GM19099 (cell line): ENCODE data around the gene GPR107.

Experiments
- POLR2A ChIP-seq: IDR thresholded peaks from 3 replicates; pipeline ENCODE4 v1.6.1; 2011; ENCODE audit warnings: low read depth; ENCODE audit not compliant: insufficient read length; ENCODE audit errors: extremely low read depth

Gene GPR107

DNA sequence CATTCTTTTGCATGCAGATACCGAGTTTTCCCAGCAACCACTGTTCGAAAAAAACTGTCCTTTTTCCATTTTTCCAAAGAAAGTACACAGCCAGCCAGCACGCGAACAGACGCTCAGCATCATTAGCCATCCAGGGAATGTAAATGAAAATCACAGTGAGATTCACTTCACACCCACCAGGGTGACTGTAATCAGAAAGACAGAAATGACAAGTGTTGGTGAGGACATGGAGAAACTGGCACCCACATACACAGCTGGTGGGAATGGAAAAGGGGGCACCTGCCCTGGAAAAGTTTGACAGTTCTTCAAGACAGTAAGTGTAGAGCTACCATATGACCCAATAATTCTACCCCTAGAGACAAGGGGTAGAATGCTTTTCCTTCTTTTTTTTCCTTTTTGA lies 93.5 kb downstream of the GPR107 start:
- no peak for TF ChIP-seq POLR2A

DNA sequence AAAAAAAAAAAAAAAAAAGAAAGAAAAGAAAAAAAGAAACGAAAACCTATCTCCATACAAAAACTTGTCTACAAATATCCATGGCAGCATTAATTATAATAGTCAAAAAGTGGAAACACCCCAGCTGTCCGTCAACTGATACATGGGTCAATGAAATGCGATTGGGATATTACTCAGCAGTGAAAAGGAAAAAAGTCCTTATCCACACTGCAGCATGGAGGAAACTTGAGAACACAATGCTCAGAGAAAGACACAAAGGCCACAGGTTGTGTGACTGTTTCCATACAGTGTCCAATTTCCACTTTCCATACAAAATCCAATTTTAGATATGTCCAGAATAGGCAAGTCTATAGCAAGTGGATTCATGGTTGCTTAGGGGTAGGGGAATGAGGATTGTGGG lies 94.2 kb downstream of the GPR107 start:
- TF ChIP-seq POLR2A = no peak

- TF ChIP-seq POLR2A = no peak
These were observed 95.3 kb downstream of the GPR107 start for GRCh38 chr9:130149031-130149430.

- no peak for TF ChIP-seq POLR2A
These were observed 96.1 kb downstream of the GPR107 start for GRCh38 chr9:130149654-130150286.

- no peak for TF ChIP-seq POLR2A
These were observed 97.2 kb downstream of the GPR107 start for GRCh38 chr9:130150779-130151382.

GRCh38 chr9:130154816-130155215 lies 101.1 kb downstream of the GPR107 start:
- TF ChIP-seq POLR2A = no peak

DNA sequence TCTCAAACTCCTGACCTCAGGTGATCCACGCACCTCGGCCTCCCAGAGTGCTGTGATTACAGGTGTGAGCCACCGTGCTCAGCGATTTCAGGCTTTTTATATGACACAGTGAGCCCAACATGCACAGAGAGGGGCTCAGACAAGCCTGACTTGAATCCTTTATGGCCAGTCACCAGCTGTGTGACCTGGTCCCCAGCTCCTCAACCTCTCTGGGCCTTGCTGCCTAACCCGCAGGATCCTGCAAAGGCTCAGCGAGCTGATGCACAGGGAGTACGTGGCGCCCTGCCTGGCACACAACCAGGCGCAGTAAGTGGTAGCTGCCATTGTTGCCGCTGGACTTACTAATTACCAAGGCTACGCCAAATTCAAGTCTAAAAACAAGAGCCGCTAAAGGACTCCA lies 101.9 kb downstream of the GPR107 start:
- TF ChIP-seq POLR2A = no peak

GRCh38 chr9:130156672-130157071 lies 103.0 kb downstream of the GPR107 start:
- TF ChIP-seq POLR2A = no peak

GRCh38 chr9:130157079-130157478 lies 103.4 kb downstream of the GPR107 start:
- TF ChIP-seq POLR2A = no peak

GRCh38 chr9:130158001-130158400 lies 104.3 kb downstream of the GPR107 start:
- no peak for TF ChIP-seq POLR2A

- TF ChIP-seq POLR2A = no peak
These were observed 105.4 kb downstream of the GPR107 start for GRCh38 chr9:130159057-130159456.

GRCh38 chr9:130159915-130160670 lies 106.4 kb downstream of the GPR107 start:
- no peak for TF ChIP-seq POLR2A

GRCh38 chr9:130160862-130161470 lies 107.3 kb downstream of the GPR107 start:
- TF ChIP-seq POLR2A = no peak

DNA sequence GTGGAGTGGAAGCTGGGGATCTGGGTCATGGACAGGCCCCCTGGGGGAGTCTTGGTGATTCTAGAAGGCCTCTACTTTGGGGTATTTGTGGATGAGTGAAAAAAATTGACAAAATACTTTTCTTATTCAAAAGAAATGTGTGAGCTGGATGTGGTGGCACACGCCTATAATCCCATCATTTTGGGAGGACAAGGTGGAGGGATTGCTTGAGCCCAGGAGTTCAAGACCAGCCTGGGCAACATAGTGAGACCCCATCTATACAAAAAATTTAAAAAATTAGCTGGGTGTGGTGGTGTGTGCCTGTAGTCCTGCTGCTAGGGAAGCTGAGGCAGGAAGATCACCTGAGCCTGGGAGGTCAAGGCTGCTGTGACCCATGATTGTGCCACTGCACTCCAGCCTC lies 111.9 kb downstream of the GPR107 start:
- TF ChIP-seq POLR2A = no peak

- TF ChIP-seq POLR2A = no peak
These were observed 112.7 kb downstream of the GPR107 start for GRCh38 chr9:130166399-130166798.

DNA sequence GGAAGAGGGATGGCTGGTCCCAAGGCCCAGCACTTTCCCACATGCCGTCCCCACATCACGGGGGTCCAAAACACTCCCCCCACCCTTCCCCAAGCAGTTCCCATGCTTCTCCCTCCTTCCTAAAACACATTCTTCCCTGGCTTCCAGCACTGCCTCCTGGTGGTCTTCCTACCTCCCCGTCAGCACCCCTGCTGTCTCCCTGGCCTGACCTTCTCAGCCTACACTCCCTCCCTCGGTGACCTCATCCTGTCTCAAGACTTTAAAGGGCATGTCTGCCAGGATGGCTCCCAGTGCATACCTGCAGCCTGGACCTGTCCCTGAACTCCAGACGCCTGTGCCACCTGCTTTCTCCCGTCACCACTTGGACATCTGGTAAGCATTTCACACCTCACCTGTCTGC lies 114.2 kb downstream of the GPR107 start:
- no peak for TF ChIP-seq POLR2A
